Upper lobe of right lung (tissue), 1 donor: ENCODE measurements around the gene LRRC31. TPM values are rescaled to one million over a fixed set of nuclear protein-coding genes. Genes with fewer than 3 reads are reported as not detected.

Experiments
- ATAC-seq: fragments of 200-7000 bp; cut with Tn5 transposase; one replicate; pipeline ENCODE4 v1.9.1; 2020; ENCODE audit warnings: mild to moderate bottlenecking, moderate library complexity
- DNase-seq: peaks from one replicate; pipeline ENCODE4 v3.0.0-alpha.2; 2020
- H3K27ac ChIP-seq: fragments of 200-600 bp; one replicate; pipeline ENCODE4 v1.8.0; 2022
- H3K27me3 ChIP-seq: fragments of 200-600 bp; one replicate; pipeline ENCODE4 v1.8.0; 2022; ENCODE audit warnings: mild to moderate bottlenecking
- H3K36me3 ChIP-seq: fragments of 200-600 bp; one replicate; pipeline ENCODE4 v1.8.0; 2022
- H3K4me1 ChIP-seq: fragments of 200-600 bp; one replicate; pipeline ENCODE4 v1.8.0; 2022
- H3K4me3 ChIP-seq: fragments of 200-600 bp; one replicate; pipeline ENCODE4 v1.8.0; 2022; ENCODE audit warnings: mild to moderate bottlenecking
- H3K9me3 ChIP-seq: fragments of 200-600 bp; one replicate; pipeline ENCODE4 v1.8.0; 2022
- CTCF ChIP-seq: fragments of 200-600 bp; IDR thresholded peaks from one replicate; pipeline ENCODE4 v1.8.0; 2022; ENCODE audit warnings: antibody characterized with exemption
- intact Hi-C: fragments of 100-400 bp; cut with DNase I; formaldehyde crosslinking; loops from one replicate; pipeline ENCODE4 v1.11.0; 2022
- total RNA-seq: library from RNA; stranded (reverse); fragmentation: NEBNext Ultra II Directional; extraction: Animal tissue kit (Norgen Biotek cat#: 25700); gene quantifications from one replicate; pipeline ENCODE4 v1.2.1, GENCODE V29; 2021
- donor health status: DM: no; HTN: yes; CAD: no; lungs with severe emphysema.

LRRC31 gene
- total RNA-seq, 1 donor from 2014 or later = 1.7 TPM

- Histone ChIP-seq H3K4me1 (no peaks in the 10 kb centered on the region), H3K36me3 (no peaks in the 10 kb centered on the region), H3K27me3 (no peaks in the 10 kb centered on the region), H3K9me3 (no peaks in the 10 kb centered on the region), H3K27ac (no peak overlapping the region), H3K4me3 (no peak overlapping the region)
- intact Hi-C loops = no loop called here
- ATAC-seq (no peak), DNase-seq (no peak)
- TF ChIP-seq CTCF = no peak
Measured at GRCh38 chr3:169891886-169892285, 22.2 kb upstream of the LRRC31 start.

GRCh38 chr3:169886671-169887070, 16.9 kb upstream of the LRRC31 start:
- Histone ChIP-seq H3K36me3 (no peaks in the 10 kb centered on the region), H3K27ac (no peak overlapping the region), H3K4me1 (no peaks in the 10 kb centered on the region), H3K4me3 (no peak overlapping the region), H3K9me3 (no peaks in the 10 kb centered on the region), H3K27me3 (no peaks in the 10 kb centered on the region)
- intact Hi-C loops = no loop called here
- DNase-seq = peak; percentile 86
- ATAC-seq = peak; percentile 93
- TF ChIP-seq CTCF = no peak

GRCh38 chr3:169880576-169881250, 11.0 kb upstream of the LRRC31 start:
- Histone ChIP-seq H3K4me1 (no peaks in the 10 kb centered on the region), H3K27me3 (no peaks in the 10 kb centered on the region), H3K9me3 (no peaks in the 10 kb centered on the region), H3K27ac (no peak overlapping the region), H3K4me3 (no peak overlapping the region), H3K36me3 (no peaks in the 10 kb centered on the region)
- intact Hi-C loops = no loop called here
- DNase-seq (no peak), ATAC-seq (no peak)
- TF ChIP-seq CTCF = no peak

- H3K4me3 ChIP-seq = no peak overlapping the region
- intact Hi-C loops = no loop called here
- no peaks in the 10 kb centered on the region for H3K36me3 ChIP-seq
- no peaks in the 10 kb centered on the region for H3K4me1 ChIP-seq
- H3K27ac ChIP-seq = no peak overlapping the region
- ATAC-seq = peak; percentile 31
- no peak for DNase-seq
- H3K27me3 ChIP-seq = no peaks in the 10 kb centered on the region
- H3K9me3 ChIP-seq = no peaks in the 10 kb centered on the region
- TF ChIP-seq CTCF = no peak
Measured at GRCh38 chr3:169879845-169880575, 10.3 kb upstream of the LRRC31 start.

GRCh38 chr3:169879013-169879557, 9.3 kb upstream of the LRRC31 start:
- Histone ChIP-seq H3K4me3 (no peak overlapping the region), H3K27me3 (no peaks in the 10 kb centered on the region), H3K36me3 (no peaks in the 10 kb centered on the region), H3K27ac (no peak overlapping the region), H3K9me3 (no peaks in the 10 kb centered on the region), H3K4me1 (no peaks in the 10 kb centered on the region)
- intact Hi-C loops = no loop called here
- DNase-seq (no peak), ATAC-seq (no peak)
- no peak for TF ChIP-seq CTCF
